HEK293T (cell line): ENCODE data around the gene FERMT2.

Experiments
- BHLHE40 ChIP-seq: fragments of 450-650 bp; IDR thresholded peaks from 2 replicates; pipeline ENCODE4 v1.6.1; 2016; ENCODE audit warnings: mild to moderate bottlenecking, moderate library complexity, borderline replicate concordance
- ELF4 ChIP-seq: fragments of 450-650 bp; IDR thresholded peaks from 2 replicates; pipeline ENCODE4 v1.6.1; 2017; ENCODE audit warnings: antibody characterized with exemption
- FOXA1 ChIP-seq: fragments of 450-650 bp; IDR thresholded peaks from 2 replicates; pipeline ENCODE4 v1.6.1; 2016; ENCODE audit warnings: mild to moderate bottlenecking
- FOXK2 ChIP-seq: fragments of 450-650 bp; IDR thresholded peaks from 2 replicates; pipeline ENCODE4 v1.6.1; 2016; ENCODE audit warnings: mild to moderate bottlenecking
- HDGF ChIP-seq: fragments of 450-650 bp; IDR thresholded peaks from 2 replicates; pipeline ENCODE4 v1.6.1; 2017; ENCODE audit warnings: antibody characterized with exemption, borderline replicate concordance
- L3MBTL2 ChIP-seq: fragments of 450-650 bp; conservative IDR thresholded peaks from 2 replicates; pipeline ENCODE4 v1.6.1; 2016; ENCODE audit warnings: mild to moderate bottlenecking
- LEF1 ChIP-seq: fragments of 450-650 bp; IDR thresholded peaks from 2 replicates; pipeline ENCODE4 v1.6.1; 2017; ENCODE audit warnings: mild to moderate bottlenecking, borderline replicate concordance
- NFRKB ChIP-seq: fragments of 450-650 bp; IDR thresholded peaks from 2 replicates; pipeline ENCODE4 v1.6.1; 2016; ENCODE audit warnings: mild to moderate bottlenecking, moderate library complexity
- PKNOX1 ChIP-seq: fragments of 450-650 bp; IDR thresholded peaks from 2 replicates; pipeline ENCODE4 v1.6.1; 2016
- SP1 ChIP-seq: fragments of 450-650 bp; IDR thresholded peaks from 2 replicates; pipeline ENCODE4 v1.6.1; 2017
- SUZ12 ChIP-seq: fragments of 450-650 bp; IDR thresholded peaks from 2 replicates; pipeline ENCODE4 v1.6.1; 2016; ENCODE audit warnings: mild to moderate bottlenecking
- TARDBP ChIP-seq: fragments of 450-650 bp; IDR thresholded peaks from 2 replicates; pipeline ENCODE4 v1.6.1; 2016
- ZNF384 ChIP-seq: fragments of 450-650 bp; IDR thresholded peaks from 2 replicates; pipeline ENCODE4 v1.6.1; 2016

GRCh38 chr14:52923902-52924575 lies 26.8 kb downstream of the FERMT2 start:
- TF ChIP-seq ELF4, result no peak
- no peak for TF ChIP-seq FOXA1
- no peak for TF ChIP-seq BHLHE40
- no peak for TF ChIP-seq NFRKB
- no peak for TF ChIP-seq HDGF
- TF ChIP-seq L3MBTL2, result no peak
- TF ChIP-seq SP1, result no peak
- TF ChIP-seq FOXK2, result no peak
- TF ChIP-seq TARDBP, result no peak
- no peak for TF ChIP-seq ZNF384
- no peak for TF ChIP-seq SUZ12
- no peak for TF ChIP-seq LEF1
- TF ChIP-seq PKNOX1, result no peak
